GM12865 (cell line): ENCODE measurements around the gene ZMYND15.

Experiments
- DNase-seq: peaks from one replicate; pipeline ENCODE4 v3.0.0; 2010; ENCODE audit warnings: low read depth
- H3K4me3 ChIP-seq: 2 replicates; pipeline ENCODE4 v1.5.1; 2011; ENCODE audit warnings: mild to moderate bottlenecking, low read depth, low read length, control low read depth
- TF ChIP-seq, protein P1 (sequence below): IDR thresholded peaks from 2 replicates; pipeline ENCODE4 v1.5.1; 2011; ENCODE audit warnings: low read length, control low read depth, low read depth, inconsistent platforms; ENCODE audit not compliant: insufficient read depth; ENCODE audit errors: missing control alignments

Gene ZMYND15

DNA sequence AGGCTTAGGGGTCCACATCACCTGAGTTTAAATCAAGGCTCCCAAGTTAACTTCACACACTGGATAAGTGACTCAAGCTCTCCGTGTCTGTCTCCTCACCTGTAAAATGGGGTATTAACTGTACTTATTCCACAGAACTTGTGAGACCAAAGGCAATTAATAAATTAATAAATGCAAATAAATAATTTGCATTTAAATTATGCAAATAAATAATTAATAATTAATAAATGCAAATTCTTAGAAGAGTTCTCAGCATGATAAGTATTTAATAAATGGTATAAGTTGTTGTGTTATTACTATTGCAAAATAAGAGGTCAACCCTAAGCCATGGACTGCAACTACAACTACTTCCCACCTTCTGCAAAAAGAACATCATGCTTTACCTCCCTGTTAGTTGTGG, 13.8 kb downstream of the ZMYND15 start:
- H3K4me3 ChIP-seq, result no peak overlapping the region
- DNase-seq, result no peak
- TF ChIP-seq, protein P1, sequence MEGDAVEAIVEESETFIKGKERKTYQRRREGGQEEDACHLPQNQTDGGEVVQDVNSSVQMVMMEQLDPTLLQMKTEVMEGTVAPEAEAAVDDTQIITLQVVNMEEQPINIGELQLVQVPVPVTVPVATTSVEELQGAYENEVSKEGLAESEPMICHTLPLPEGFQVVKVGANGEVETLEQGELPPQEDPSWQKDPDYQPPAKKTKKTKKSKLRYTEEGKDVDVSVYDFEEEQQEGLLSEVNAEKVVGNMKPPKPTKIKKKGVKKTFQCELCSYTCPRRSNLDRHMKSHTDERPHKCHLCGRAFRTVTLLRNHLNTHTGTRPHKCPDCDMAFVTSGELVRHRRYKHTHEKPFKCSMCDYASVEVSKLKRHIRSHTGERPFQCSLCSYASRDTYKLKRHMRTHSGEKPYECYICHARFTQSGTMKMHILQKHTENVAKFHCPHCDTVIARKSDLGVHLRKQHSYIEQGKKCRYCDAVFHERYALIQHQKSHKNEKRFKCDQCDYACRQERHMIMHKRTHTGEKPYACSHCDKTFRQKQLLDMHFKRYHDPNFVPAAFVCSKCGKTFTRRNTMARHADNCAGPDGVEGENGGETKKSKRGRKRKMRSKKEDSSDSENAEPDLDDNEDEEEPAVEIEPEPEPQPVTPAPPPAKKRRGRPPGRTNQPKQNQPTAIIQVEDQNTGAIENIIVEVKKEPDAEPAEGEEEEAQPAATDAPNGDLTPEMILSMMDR, result no peak

DNA sequence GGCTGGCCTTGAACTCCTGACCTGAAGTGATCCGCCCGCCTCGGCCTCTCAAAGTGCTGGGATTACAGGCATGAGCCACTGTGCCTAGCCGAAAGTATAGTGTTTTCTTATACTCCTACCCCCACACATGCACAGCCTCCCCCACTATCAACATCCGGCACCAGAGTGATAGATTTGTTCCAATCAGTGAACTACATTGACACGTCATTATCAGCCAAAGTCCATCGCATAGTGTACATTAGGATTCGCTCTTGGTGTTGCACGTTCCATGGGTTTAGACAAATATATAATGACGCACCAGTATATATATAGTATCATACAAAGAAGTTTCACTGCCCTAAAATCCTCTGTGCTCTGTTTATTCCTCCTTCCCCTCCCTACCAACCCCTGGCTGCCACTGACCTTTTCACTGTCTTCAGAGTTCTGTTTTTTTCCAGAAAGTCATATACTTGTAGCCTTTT, 20.2 kb downstream of the ZMYND15 start:
- TF ChIP-seq, protein P1, result no peak
- no peak for DNase-seq
- H3K4me3 ChIP-seq, result no peak overlapping the region

DNA sequence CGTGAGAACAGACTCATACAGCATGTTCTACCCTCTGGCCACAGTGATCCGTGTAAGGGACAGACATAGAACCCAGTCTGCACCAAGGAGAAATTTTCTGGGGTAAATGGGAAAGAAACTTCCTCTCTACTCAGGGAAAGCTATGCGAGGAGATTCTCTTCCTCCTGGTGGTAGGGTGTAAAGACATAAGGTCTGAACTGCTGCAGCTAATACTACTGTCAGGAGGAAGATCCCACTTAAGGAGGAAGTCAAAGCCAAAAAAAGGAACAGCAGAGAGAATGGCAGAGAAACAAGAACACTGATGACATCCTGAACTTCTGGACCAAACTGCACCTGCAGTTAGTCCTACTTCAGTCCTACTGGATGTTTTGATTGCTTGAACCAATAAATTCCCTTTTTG, 25.0 kb downstream of the ZMYND15 start:
- H3K4me3 ChIP-seq, result no peak overlapping the region
- TF ChIP-seq, protein P1, result no peak
- DNase-seq, result no peak

DNA sequence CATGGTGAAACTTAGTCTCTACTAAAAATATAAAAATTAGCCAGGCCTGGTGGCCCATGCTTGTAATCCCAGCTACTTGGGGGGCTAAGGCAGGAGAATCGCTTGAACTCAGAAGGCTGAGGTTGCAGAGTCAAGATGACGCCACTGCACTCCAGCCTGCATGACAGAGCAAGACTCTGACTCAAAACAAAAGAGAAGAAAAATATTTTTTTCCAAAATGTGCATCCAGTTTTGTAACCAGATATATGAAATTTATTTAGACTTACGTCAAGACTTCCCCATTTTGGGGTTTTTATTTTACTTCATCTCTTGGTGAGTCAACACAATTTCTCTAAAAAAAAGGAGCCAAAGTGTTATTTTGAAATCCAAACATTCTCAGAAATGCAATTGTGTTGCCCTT, 26.6 kb downstream of the ZMYND15 start:
- DNase-seq, result no peak
- TF ChIP-seq, protein P1, result no peak
- H3K4me3 ChIP-seq, result no peak overlapping the region

DNA sequence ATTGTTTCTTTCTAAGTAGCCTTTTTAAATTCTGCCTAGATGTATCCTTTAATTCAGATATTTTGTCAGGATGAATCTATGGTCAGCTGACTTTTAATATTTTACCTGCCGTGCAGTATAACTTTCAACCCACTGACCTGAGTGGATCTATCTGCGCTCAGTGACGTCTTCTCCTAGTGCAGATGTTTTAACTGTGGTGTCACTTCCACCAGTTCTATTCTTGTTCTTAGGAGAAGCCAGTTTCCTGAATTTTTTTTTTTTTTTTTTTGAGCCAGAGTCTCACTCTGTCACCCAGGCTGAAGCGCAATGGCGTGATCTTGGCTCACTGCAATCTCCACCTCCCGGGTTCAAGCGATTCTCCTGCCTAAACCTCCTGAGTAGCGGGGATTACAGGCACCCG, 27.1 kb downstream of the ZMYND15 start:
- TF ChIP-seq, protein P1, result no peak
- no peak for DNase-seq
- H3K4me3 ChIP-seq, result no peak overlapping the region

DNA sequence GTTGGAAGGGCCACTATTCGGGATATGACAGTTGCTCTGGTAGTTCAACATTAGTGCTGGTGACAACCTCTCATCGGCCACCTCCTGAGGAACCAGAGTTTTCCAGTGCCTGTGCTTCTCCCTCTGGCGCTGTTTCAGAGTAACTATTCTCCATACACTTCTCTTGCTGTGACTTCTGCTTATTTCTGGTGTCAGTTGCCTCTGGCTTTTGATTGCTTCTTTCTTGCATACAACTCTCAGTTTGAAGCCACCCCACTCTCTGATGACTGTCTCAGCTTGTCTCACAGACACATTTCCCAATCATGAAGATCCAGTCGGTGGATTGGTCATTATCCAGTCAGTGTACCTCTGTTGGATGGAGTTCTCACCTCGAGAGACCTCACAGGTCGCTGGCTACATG, 28.7 kb downstream of the ZMYND15 start:
- TF ChIP-seq, protein P1, result no peak
- no peak overlapping the region for H3K4me3 ChIP-seq
- DNase-seq, result no peak

DNA sequence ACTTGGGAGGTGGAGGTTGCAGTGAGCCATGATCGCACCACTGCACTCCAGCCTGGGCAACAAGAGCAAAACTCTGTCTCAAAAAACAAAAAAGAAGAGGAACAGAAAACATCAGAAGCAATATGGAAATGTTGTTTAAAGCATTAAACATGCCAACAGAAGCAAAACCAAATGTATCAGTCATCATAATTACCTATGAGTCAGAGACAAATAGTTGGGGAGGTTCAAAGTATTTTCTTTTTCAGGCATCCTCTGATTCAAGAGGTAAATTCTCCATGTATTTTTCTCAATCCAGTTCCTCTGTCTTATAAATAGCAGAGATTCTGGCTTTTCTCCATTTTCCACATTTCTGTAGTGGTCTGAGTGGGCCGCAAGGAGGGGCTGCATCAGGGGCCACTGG, 30.0 kb downstream of the ZMYND15 start:
- TF ChIP-seq, protein P1, result no peak
- DNase-seq, result no peak
- H3K4me3 ChIP-seq, result no peak overlapping the region
